K562 (cell line): ENCODE results near the gene ACSM6. TPM values are rescaled to one million over a fixed set of nuclear protein-coding genes. Genes with fewer than 3 reads are reported as not detected.

Experiments
- ATAC-seq: fragments of 200-7000 bp; cut with Tn5 transposase; 3 replicates; pipeline ENCODE4 v1.9.1; 2020; ENCODE audit warnings: moderate library complexity
- BruUV-seq: library from RNA; stranded (reverse); fragments of 400-500 nt; replicated peaks from 2 replicates; lab custom pipeline; 2021; lab: Mats Ljungman, UMichigan
- CTCF ChIA-PET: fragments of 300-600 bp; formaldehyde crosslinking; extraction: SDS; loops from one replicate; lab custom pipeline; 2021; ENCODE audit warnings: low intra/inter-chr PET ratio; lab: Yijun Ruan, JAX
- POLR2A ChIA-PET: fragments of 300-600, 350-650 bp; sonication (Branson Sonifier 250); formaldehyde crosslinking; extraction: SDS; loops from one replicate; lab custom pipeline; 2021; ENCODE audit warnings: antibody characterized with exemption, inconsistent platforms; lab: Yijun Ruan, JAX
- DNase-seq, 4 experiments: peaks; one replicate each; pipeline versions ENCODE4 v3.0.0 to v3.0.0-alpha.2; 2011 to 2018; ENCODE audit warnings: low spot score in 3 of 4, mixed read lengths in 3 of 4; ENCODE audit errors: extremely low read depth in 1 of 4
- FAIRE-seq: peaks from 2 replicates; lab custom pipeline; 2011; peaks lifted over from hg19 to GRCh38; lab: Jason Lieb, UNC
- H2AFZ ChIP-seq: 2 replicates; pipeline ENCODE4 v1.6.0; 2011; ENCODE audit warnings: low read depth, low read length, control low read depth, inconsistent platforms
- H3K27ac ChIP-seq: fragments of 200-600 bp; 3 replicates; pipeline ENCODE4 v1.8.0; 2011; ENCODE audit warnings: low read depth, mild to moderate bottlenecking, control low read depth, inconsistent platforms, low read length, moderate library complexity, mixed read lengths; ENCODE audit errors: extremely low read depth
- H3K27me3 ChIP-seq, 2 experiments: fragments of 300-600 bp in 1 of 2; 2 replicates in 1 of 2; 3 replicates in 1 of 2; pipeline versions ENCODE4 v1.6.0 to v1.8.0; 2011; ENCODE audit warnings: inconsistent platforms in 2 of 2, low read length in 2 of 2, mild to moderate bottlenecking in 1 of 2, mixed read lengths in 1 of 2, moderate library complexity in 1 of 2; ENCODE audit not compliant: control insufficient read depth in 2 of 2, insufficient read depth in 2 of 2
- H3K36me3 ChIP-seq: fragments of 300-600 bp; 3 replicates; pipeline ENCODE4 v1.8.0; 2011; ENCODE audit warnings: mild to moderate bottlenecking, low read length, inconsistent platforms; ENCODE audit not compliant: control insufficient read depth, insufficient read depth
- H3K4me1 ChIP-seq, 2 experiments: fragments of 200-600 bp in 1 of 2; replicated peaks in 1 of 2; 2 replicates in 1 of 2; 3 replicates in 1 of 2; pipeline versions ENCODE4 v1.5.1 to v1.8.0; 2011; ENCODE audit warnings: inconsistent platforms in 2 of 2, low read length in 2 of 2, mild to moderate bottlenecking in 1 of 2, mixed read lengths in 1 of 2, moderate library complexity in 1 of 2; ENCODE audit not compliant: control insufficient read depth in 2 of 2, insufficient read depth in 2 of 2
- H3K4me2 ChIP-seq: 2 replicates; pipeline ENCODE4 v1.6.1; 2011; ENCODE audit warnings: low read length, control low read depth, inconsistent platforms, mixed read lengths; ENCODE audit not compliant: insufficient read depth
- H3K4me3 ChIP-seq: fragments of 200-600 bp; sonication (generic), shearing (Covaris generic); 2 replicates; pipeline ENCODE4 v1.5.1; 2016; ENCODE audit warnings: control low read depth, inconsistent platforms
- H3K79me2 ChIP-seq: fragments of 200-600 bp; 3 replicates; pipeline ENCODE4 v1.8.0; 2011; ENCODE audit warnings: low read length, inconsistent platforms; ENCODE audit not compliant: control insufficient read depth, insufficient read depth
- H3K9ac ChIP-seq, 2 experiments: 2 replicates each; pipeline versions ENCODE4 v1.6.0 to v1.6.1; 2011; ENCODE audit warnings: low read depth in 2 of 2, low read length in 2 of 2, control low read depth in 1 of 2, inconsistent platforms in 1 of 2, mild to moderate bottlenecking in 1 of 2, mixed read lengths in 1 of 2; ENCODE audit not compliant: insufficient read depth in 1 of 2
- H3K9me1 ChIP-seq: one replicate; pipeline ENCODE4 v1.6.0; 2011; ENCODE audit warnings: inconsistent platforms, mild to moderate bottlenecking, low read length, moderate library complexity; ENCODE audit not compliant: control insufficient read depth, insufficient read depth
- H3K9me3 ChIP-seq: replicated peaks from 2 replicates; pipeline ENCODE4 v1.5.1; 2011; ENCODE audit warnings: low read depth, low read length, inconsistent platforms; ENCODE audit not compliant: control insufficient read depth, insufficient read depth
- H4K20me1 ChIP-seq: replicated peaks from 2 replicates; pipeline ENCODE4 v1.6.1; 2011; ENCODE audit warnings: low read length, inconsistent platforms, mixed read lengths; ENCODE audit not compliant: control insufficient read depth, insufficient read depth
- DEAF1 ChIP-seq: fragments of 450-650 bp; formaldehyde crosslinking; IDR thresholded peaks from 2 replicates; pipeline ENCODE4 v1.4.0; 2020; ENCODE audit warnings: mild to moderate bottlenecking, moderate library complexity
- FOXP4 ChIP-seq: sonication (generic); formaldehyde crosslinking; IDR thresholded peaks from 2 replicates; pipeline ENCODE4 v1.8.0; 2022; ENCODE audit warnings: mild to moderate bottlenecking, missing genetic modification reagents, borderline replicate concordance
- GABPA ChIP-seq: fragments of 200-800 bp; sonication (Bioruptor generic); conservative IDR thresholded peaks from 2 replicates; pipeline ENCODE4 v1.6.1; 2016; ENCODE audit warnings: low read depth, missing genetic modification characterization, missing compliant biosample characterization
- KLF6 ChIP-seq: fragments of 250-450 bp; sonication (Bioruptor Pico); IDR thresholded peaks from 2 replicates; pipeline ENCODE4 v1.4.0; 2020; ENCODE audit warnings: mild to moderate bottlenecking, moderate library complexity, borderline replicate concordance
- LCOR ChIP-seq: sonication (generic); formaldehyde crosslinking; IDR thresholded peaks from 2 replicates; pipeline ENCODE4 v1.8.0; 2022; ENCODE audit warnings: mild to moderate bottlenecking, missing genetic modification reagents
- ZBTB1 ChIP-seq: sonication (generic); formaldehyde crosslinking; IDR thresholded peaks from 2 replicates; pipeline ENCODE4 v1.8.1; 2023; ENCODE audit warnings: missing genetic modification reagents, low read depth, mild to moderate bottlenecking, borderline replicate concordance
- ZNF239 ChIP-seq: fragments of 250-450 bp; sonication (Bioruptor Pico); IDR thresholded peaks from 2 replicates; pipeline ENCODE4 v1.4.0; 2020; ENCODE audit warnings: mild to moderate bottlenecking
- ZNF263 ChIP-seq: sonication (generic); formaldehyde crosslinking; IDR thresholded peaks from 2 replicates; pipeline ENCODE4 v1.8.0; 2022; ENCODE audit warnings: mild to moderate bottlenecking, missing genetic modification reagents, borderline replicate concordance
- WGBS: fragments of 100-300 bp; shearing (Covaris generic); methylation state at CpG from one replicate; pipeline ENCODE4 v1.1.6; 2016; ENCODE audit warnings: low coverage, mixed read lengths; ENCODE audit not compliant: insufficient coverage; ENCODE audit errors: missing lambda C conversion rate; 5-methylcytosine and 5-hydroxymethylcytosine counted together
- in situ Hi-C: fragments of 300-500 bp; cut with MboI; formaldehyde crosslinking; loops from 4 replicates; pipeline ENCODE4 v1.15.0; 2018; ENCODE audit warnings: inconsistent platforms, mixed read lengths
- intact Hi-C: fragments of 100-400 bp; cut with micrococcal nuclease; formaldehyde crosslinking; loops from 2 replicates; pipeline ENCODE4 v1.14.2; 2022
- polyA plus RNA-seq, 8 experiments: library from polyadenylated mRNA; depleted of rRNA in 4 of 8; stranded (reverse) in 5 of 8; unstranded in 3 of 8; fragments of >200 nt; fragmentation: Nextera tagmentation in 2 of 8; fragmentation: Illumina TruSeq in 1 of 8; extraction: Ambion mirVana in 2 of 8; extraction: Trizol in 1 of 8; gene quantifications; 2 replicates each; pipeline versions ENCODE4 v1.2.1 to v1.2.3, GENCODE V29; 2011 to 2014; ENCODE audit warnings: inconsistent platforms in 1 of 8, missing spikeins in 1 of 8
- total RNA-seq, 7 experiments: library from RNA; depleted of rRNA in 6 of 7; stranded (reverse); fragments of >200 nt in 6 of 7; fragmentation: Illumina TruSeq in 2 of 7; extraction: Trizol in 2 of 7; gene quantifications; 2 replicates each; pipeline versions ENCODE4 v1.2.1 to v1.2.3, GENCODE V29; 2011 to 2021; ENCODE audit warnings: low replicate concordance in 1 of 7
- TF ChIP-seq, protein P1 (sequence below): fragments of 450-650 bp; conservative IDR thresholded peaks from 2 replicates; pipeline ENCODE4 v1.6.1; 2016; ENCODE audit warnings: missing genetic modification characterization, low read depth, mild to moderate bottlenecking, missing compliant biosample characterization, moderate library complexity
- TF ChIP-seq, protein P2 (sequence below): fragments of 200-400 bp; formaldehyde crosslinking; IDR thresholded peaks from 2 replicates; pipeline ENCODE4 v1.6.1; 2017; ENCODE audit warnings: mild to moderate bottlenecking, low read depth, low read length, moderate library complexity
- TF ChIP-seq, protein P3 (sequence below): fragments of 450-650 bp; IDR thresholded peaks from 2 replicates; pipeline ENCODE4 v1.6.1; 2016; ENCODE audit warnings: borderline replicate concordance

The ACSM6 gene
- total and polyA plus RNA-seq, 9 of the 15 experiments (the other 6 are each of a cell fraction or from before 2014, with no cell fraction given), result not detected

DNA sequence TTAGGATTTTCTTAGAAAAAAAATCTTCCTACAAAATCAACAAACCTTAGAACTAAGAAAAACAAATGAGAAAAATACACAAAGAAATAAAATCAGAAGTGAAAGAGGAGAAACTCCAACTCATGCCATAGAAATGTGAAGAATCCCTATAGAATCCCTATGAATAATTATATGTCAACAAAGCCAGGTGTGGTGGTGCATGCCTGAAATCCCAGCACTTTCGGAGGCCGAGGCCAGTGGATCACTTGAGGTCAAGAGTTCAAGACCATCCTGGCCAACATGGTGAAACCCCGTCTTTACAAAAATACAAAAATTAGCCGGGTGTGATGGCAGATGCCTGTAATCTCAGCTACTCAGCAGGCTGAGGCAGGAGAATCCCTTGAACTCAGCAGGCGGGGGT lies 27.1 kb downstream of the ACSM6 start (continued):
- TF ChIP-seq DEAF1 (CRISPR knock-in tag), result no peak

- DNase-seq, result no peak
- Histone ChIP-seq H2AFZ (no peak overlapping the region), H3K79me2 (no peaks in the 10 kb centered on the region), H3K4me2 (no peak overlapping the region), H3K9me1 (no peaks in the 10 kb centered on the region), H3K27me3 (no peaks in the 10 kb centered on the region), H3K27ac (no peak overlapping the region), H3K4me3 (no peak overlapping the region), H3K9ac (no peak overlapping the region), H3K36me3 (no peaks in the 10 kb centered on the region), H3K9me3 (no peaks in the 10 kb centered on the region), H4K20me1 (no peaks in the 10 kb centered on the region), H3K4me1 (no peaks in the 10 kb centered on the region; a peak in 1 of 5 replicates)
- POLR2A ChIA-PET, result no interaction called here
- BruUV-seq, result no TSS peak
- no peak for ATAC-seq
- CTCF ChIA-PET, result no interaction called here
- WGBS, result 7% methylated on average over 2 of the region's 2 CpGs
- no peak for FAIRE-seq
- in situ Hi-C loops (no loop called here), intact Hi-C loops (no loop called here)
- TF ChIP-seq LCOR (CRISPR knock-in tag), result no peak
- TF ChIP-seq ZNF263, result no peak
- TF ChIP-seq KLF6 (CRISPR knock-in tag), result no peak
- TF ChIP-seq, protein P1, sequence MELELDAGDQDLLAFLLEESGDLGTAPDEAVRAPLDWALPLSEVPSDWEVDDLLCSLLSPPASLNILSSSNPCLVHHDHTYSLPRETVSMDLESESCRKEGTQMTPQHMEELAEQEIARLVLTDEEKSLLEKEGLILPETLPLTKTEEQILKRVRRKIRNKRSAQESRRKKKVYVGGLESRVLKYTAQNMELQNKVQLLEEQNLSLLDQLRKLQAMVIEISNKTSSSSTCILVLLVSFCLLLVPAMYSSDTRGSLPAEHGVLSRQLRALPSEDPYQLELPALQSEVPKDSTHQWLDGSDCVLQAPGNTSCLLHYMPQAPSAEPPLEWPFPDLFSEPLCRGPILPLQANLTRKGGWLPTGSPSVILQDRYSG (tag), result no peak
- TF ChIP-seq, protein P2, sequence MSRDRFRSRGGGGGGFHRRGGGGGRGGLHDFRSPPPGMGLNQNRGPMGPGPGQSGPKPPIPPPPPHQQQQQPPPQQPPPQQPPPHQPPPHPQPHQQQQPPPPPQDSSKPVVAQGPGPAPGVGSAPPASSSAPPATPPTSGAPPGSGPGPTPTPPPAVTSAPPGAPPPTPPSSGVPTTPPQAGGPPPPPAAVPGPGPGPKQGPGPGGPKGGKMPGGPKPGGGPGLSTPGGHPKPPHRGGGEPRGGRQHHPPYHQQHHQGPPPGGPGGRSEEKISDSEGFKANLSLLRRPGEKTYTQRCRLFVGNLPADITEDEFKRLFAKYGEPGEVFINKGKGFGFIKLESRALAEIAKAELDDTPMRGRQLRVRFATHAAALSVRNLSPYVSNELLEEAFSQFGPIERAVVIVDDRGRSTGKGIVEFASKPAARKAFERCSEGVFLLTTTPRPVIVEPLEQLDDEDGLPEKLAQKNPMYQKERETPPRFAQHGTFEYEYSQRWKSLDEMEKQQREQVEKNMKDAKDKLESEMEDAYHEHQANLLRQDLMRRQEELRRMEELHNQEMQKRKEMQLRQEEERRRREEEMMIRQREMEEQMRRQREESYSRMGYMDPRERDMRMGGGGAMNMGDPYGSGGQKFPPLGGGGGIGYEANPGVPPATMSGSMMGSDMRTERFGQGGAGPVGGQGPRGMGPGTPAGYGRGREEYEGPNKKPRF, result no peak
- TF ChIP-seq FOXP4, result no peak
- TF ChIP-seq ZNF239 (CRISPR knock-in tag), result no peak
- TF ChIP-seq GABPA (tag), result no peak
- TF ChIP-seq, protein P3, sequence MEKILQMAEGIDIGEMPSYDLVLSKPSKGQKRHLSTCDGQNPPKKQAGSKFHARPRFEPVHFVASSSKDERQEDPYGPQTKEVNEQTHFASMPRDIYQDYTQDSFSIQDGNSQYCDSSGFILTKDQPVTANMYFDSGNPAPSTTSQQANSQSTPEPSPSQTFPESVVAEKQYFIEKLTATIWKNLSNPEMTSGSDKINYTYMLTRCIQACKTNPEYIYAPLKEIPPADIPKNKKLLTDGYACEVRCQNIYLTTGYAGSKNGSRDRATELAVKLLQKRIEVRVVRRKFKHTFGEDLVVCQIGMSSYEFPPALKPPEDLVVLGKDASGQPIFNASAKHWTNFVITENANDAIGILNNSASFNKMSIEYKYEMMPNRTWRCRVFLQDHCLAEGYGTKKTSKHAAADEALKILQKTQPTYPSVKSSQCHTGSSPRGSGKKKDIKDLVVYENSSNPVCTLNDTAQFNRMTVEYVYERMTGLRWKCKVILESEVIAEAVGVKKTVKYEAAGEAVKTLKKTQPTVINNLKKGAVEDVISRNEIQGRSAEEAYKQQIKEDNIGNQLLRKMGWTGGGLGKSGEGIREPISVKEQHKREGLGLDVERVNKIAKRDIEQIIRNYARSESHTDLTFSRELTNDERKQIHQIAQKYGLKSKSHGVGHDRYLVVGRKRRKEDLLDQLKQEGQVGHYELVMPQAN, result no peak
- TF ChIP-seq ZBTB1 (CRISPR knock-in tag), result no peak
Measured at GRCh38 chr10:95225136-95225535, 31.1 kb downstream of the ACSM6 start.
